Lung (tissue), 12 donors: ENCODE data around the gene KIDINS220. TPM values are rescaled to one million over a fixed set of nuclear protein-coding genes. Genes with fewer than 3 reads are reported as not detected.
A peak's percentile ranks its signal among the peaks of the same experiment; 100 is the strongest.

Experiments used
- ATAC-seq: fragments of 200-7000 bp; cut with Tn5 transposase; one replicate; pipeline ENCODE4 v1.9.1; 2020; ENCODE audit warnings: moderate number of reproducible peaks; ENCODE audit not compliant: insufficient read depth, low FRiP score
- DNase-seq, 3 donors: peaks; one replicate each; pipeline ENCODE4 v3.0.0-alpha.2; 2013 to 2017
- H3K27ac ChIP-seq, 2 donors: one replicate each; pipeline ENCODE4 v1.5.1; 2013; ENCODE audit warnings: mild to moderate bottlenecking in 2 of 2, moderate library complexity in 2 of 2, control low read depth in 1 of 2, inconsistent platforms in 1 of 2, low read depth in 1 of 2, low read length in 1 of 2
- H3K27me3 ChIP-seq, 3 donors: one replicate each; pipeline ENCODE4 v1.5.1; 2013; ENCODE audit warnings: low read length in 2 of 3; ENCODE audit not compliant: control insufficient read depth in 3 of 3, insufficient read depth in 3 of 3
- H3K36me3 ChIP-seq, 4 donors: one replicate each; pipeline ENCODE4 v1.5.1; 2013; ENCODE audit warnings: low read length in 4 of 4, mild to moderate bottlenecking in 1 of 4, moderate library complexity in 1 of 4; ENCODE audit not compliant: control insufficient read depth in 4 of 4, insufficient read depth in 4 of 4
- H3K4me1 ChIP-seq, 5 donors: one replicate each; pipeline ENCODE4 v1.5.1; 2013; ENCODE audit warnings: low read length in 5 of 5, mild to moderate bottlenecking in 2 of 5, moderate library complexity in 1 of 5; ENCODE audit not compliant: control insufficient read depth in 5 of 5, insufficient read depth in 5 of 5
- H3K4me3 ChIP-seq: one replicate; pipeline ENCODE4 v1.5.1; 2013; ENCODE audit warnings: mild to moderate bottlenecking, control low read depth, moderate library complexity
- H3K9ac ChIP-seq, 2 donors: one replicate each; pipeline ENCODE4 v1.5.1; 2013; ENCODE audit warnings: low read length in 2 of 2, control low read depth in 1 of 2; ENCODE audit not compliant: insufficient read depth in 1 of 2
- H3K9me3 ChIP-seq, 4 donors: one replicate each; pipeline ENCODE4 v1.5.1; 2013; ENCODE audit warnings: low read length in 3 of 4, mild to moderate bottlenecking in 1 of 4, moderate library complexity in 1 of 4; ENCODE audit not compliant: control insufficient read depth in 4 of 4, insufficient read depth in 3 of 4
- WGBS, 2 donors: extraction: QIAGEN DNeasy Blood & Tissue Kit; methylation state at CpG; one replicate each; pipeline ENCODE4 v1.1.7; 2013; 5-methylcytosine and 5-hydroxymethylcytosine counted together
- polyA plus RNA-seq, 2 donors: library from polyadenylated mRNA; stranded (reverse); fragments of 200-250 nt; gene quantifications; one replicate each; pipeline ENCODE4 v1.2.1, GENCODE V29; 2013
- total RNA-seq, 2 donors: library from RNA; depleted of rRNA in 1 of 2; stranded (reverse); fragments of >200 nt in 1 of 2; gene quantifications; one replicate each; pipeline ENCODE4 v1.2.1, GENCODE V29; 2014 to 2021
- TF ChIP-seq, protein P1 (sequence below): IDR thresholded peaks from 2 replicates; pipeline ENCODE4 v1.5.1; 2012; ENCODE audit warnings: mild to moderate bottlenecking; ENCODE audit errors: control extremely low read depth, extremely low read depth
- donor health status: control.
- donor health status: control.
- donor health status: Bipolar disorder and iron deficiency.
- donor health status: healthy.
- donor health status: DM: yes; HTN: yes; CAD: no.

KIDINS220 gene
- total and polyA plus RNA-seq, 4 donors: 16.2 to 211 (median 36.4) TPM

DNA sequence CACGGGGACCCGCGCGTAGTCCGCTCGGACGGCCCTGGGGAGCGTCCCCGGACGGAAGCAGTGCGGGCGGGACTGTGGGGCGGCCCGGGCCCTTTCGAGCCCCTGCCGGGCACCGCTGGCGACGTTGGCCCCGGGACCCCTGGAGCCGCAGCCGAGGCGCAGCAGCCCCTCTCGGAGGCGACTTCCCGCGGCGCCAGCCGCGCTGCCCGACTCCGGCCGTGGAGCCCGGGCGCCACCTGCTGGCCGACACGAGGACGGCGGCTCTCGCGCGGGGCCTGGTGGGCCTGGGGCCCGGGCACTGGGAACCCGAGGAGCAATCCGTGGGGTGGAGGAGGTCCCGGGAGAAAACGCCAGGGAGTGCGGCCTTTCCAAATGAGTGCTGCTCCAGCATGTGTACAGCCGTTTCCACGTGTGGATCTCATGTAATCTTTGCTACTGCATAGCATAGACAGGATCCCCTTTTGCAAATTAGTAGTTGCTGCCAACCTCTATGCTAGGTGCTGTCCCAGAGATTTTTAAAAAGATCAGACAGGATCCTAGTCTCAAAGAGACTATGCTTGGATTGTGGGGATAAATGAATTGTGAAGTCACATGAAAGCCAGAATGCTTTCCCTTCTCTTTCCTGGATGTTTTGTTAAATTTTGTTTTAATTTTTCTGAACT, 151.6 kb downstream of the KIDINS220 start:
- TF ChIP-seq, protein P1, sequence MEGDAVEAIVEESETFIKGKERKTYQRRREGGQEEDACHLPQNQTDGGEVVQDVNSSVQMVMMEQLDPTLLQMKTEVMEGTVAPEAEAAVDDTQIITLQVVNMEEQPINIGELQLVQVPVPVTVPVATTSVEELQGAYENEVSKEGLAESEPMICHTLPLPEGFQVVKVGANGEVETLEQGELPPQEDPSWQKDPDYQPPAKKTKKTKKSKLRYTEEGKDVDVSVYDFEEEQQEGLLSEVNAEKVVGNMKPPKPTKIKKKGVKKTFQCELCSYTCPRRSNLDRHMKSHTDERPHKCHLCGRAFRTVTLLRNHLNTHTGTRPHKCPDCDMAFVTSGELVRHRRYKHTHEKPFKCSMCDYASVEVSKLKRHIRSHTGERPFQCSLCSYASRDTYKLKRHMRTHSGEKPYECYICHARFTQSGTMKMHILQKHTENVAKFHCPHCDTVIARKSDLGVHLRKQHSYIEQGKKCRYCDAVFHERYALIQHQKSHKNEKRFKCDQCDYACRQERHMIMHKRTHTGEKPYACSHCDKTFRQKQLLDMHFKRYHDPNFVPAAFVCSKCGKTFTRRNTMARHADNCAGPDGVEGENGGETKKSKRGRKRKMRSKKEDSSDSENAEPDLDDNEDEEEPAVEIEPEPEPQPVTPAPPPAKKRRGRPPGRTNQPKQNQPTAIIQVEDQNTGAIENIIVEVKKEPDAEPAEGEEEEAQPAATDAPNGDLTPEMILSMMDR: peak; percentile 94
- WGBS, 2 donors: 1% methylated on average over 35 to 50 of the region's 50 CpGs
- H3K27ac ChIP-seq: peak overlapping the region in 1 of 2 donors; percentile 71
- peak; percentile 50 for ATAC-seq
- H3K9ac ChIP-seq: no peak overlapping the region
- no peaks in the 10 kb centered on the region for H3K27me3 ChIP-seq
- H3K36me3 ChIP-seq: peaks cover 0 to 20% (median 1%) of the 10 kb centered on the region in 4 donors
- peaks cover 0 to 8% (median 5%) of the 10 kb centered on the region in 5 donors for H3K4me1 ChIP-seq
- H3K4me3 ChIP-seq: peak overlapping the region; percentile 51
- DNase-seq: peak; percentile 78 to 89 (median 86)
- H3K9me3 ChIP-seq: no peaks in the 10 kb centered on the region

DNA sequence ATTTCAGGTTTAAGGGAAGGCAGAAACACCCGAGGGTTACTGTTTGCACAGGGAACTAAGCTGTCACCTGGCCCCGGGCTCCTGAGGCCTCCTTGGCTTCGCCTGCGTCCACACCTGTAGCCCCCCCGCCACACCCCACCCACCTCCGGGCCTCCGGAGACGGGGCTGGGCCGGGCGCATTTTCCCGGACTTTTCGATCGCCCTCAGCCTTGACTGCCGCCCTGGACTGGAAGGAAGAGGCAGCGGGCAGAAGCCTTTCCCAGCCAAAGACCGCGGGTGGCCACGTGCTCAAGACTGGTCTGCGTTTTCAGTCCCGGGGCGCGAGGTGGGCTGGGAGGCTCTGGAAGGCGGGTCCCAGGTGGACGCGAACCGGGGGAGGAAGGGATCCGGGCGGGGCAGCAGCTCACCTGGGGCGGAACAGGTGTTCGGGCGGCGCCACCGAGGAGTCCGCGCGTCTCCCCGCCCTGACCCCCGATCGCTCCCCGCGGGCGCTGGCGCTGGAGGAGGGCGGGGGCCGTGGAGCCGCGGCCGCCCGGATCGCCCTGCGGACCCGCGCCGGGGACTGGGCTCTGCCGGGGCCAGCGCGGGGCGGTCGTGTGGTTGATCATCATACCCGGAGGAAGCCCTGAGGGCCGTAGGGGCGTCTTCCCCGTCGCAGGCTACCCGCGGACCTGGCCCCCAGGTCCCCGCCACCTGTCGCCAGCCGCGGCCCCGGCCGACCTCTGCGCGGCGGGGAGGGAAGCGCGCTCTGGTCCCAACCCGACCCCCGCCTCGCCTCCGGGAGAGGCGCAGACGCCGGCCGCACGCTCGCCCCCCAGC, 152.3 kb downstream of the KIDINS220 start:
- Histone ChIP-seq H3K4me3 (peak overlapping the region; percentile 51), H3K36me3 (peaks cover 0 to 20% (median 1%) of the 10 kb centered on the region in 4 donors), H3K27ac (peak overlapping the region; percentile 49 to 71), H3K27me3 (no peaks in the 10 kb centered on the region), H3K4me1 (peaks cover 0 to 13% (median 9%) of the 10 kb centered on the region in 5 donors), H3K9ac (peak overlapping the region; percentile 0 to 84), H3K9me3 (no peaks in the 10 kb centered on the region)
- 1% methylated on average over 66 to 87 of the region's 87 CpGs for WGBS, 2 donors
- peak; percentile 67 to 77 (median 68) for DNase-seq
- peak; percentile 2 for ATAC-seq
- TF ChIP-seq, protein P1: no peak

DNA sequence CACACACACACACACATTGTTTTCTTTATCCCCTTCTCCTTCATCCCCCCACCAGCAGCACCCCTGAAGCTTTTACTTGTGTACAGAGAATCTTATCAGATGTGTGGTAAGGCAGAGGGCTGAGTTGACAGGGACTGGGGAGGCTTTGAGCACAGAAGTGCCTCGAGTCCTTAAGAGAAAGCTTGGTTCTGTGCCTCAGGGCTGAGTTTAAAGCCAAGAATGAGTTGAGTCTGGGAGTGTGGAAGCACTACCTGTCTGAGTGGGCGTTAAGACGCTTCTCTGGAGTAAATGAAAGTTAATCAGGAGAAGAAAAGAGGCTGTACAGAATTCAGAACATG, 152.9 kb downstream of the KIDINS220 start:
- Histone ChIP-seq H3K9me3 (no peaks in the 10 kb centered on the region), H3K4me3 (peak overlapping the region; percentile 51), H3K27me3 (no peaks in the 10 kb centered on the region), H3K9ac (peak overlapping the region; percentile 0 to 84), H3K27ac (peak overlapping the region; percentile 49 to 71), H3K4me1 (peaks cover 0 to 18% (median 12%) of the 10 kb centered on the region in 5 donors), H3K36me3 (peaks cover 0 to 20% (median 1%) of the 10 kb centered on the region in 4 donors)
- TF ChIP-seq, protein P1: no peak
- ATAC-seq (no peak), DNase-seq (peak in 2 of 3 donors; percentile 35 to 77)
- 20 to 38% methylated on average over 3 of the region's 3 CpGs for WGBS, 2 donors
